NCI-H82 treated with DMSO at 0.1 percent for 48 hours (cell line): Measurements from ENCODE around the gene TPCN2.

Experiments
- DNase-seq: peaks from one replicate; lab custom pipeline; 2025; ENCODE audit not compliant: unreplicated experiment; lab: John Stamatoyannopoulos, UW

Gene TPCN2

DNA sequence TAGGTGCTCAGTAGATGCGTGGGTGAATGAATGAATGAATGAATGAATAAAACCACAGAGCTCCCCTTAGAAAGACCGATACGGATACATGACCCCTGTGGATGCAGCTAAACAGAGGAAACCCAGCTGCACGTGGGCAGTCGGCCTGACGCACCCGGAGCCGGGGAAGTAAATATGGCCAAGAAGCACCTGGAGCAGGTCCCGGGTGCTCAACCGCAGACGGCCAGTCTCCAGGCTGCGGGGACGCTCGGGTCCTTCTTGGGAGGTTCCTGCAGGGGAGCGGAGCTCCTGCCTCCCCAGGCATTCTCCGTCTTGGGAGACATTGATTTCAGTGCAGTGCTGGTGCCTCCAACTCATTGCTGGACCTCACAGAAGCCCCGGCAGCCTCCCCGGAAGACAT, 11.7 kb upstream of the TPCN2 start:
- no peak for DNase-seq

- no peak for DNase-seq
Observed at GRCh38 chr11:69037544-69037943, 11.2 kb upstream of the TPCN2 start.

- no peak for DNase-seq
Observed at GRCh38 chr11:69039501-69039900, 9.2 kb upstream of the TPCN2 start.

- DNase-seq = no peak
Observed at GRCh38 chr11:69040051-69040450, 8.7 kb upstream of the TPCN2 start.

- no peak for DNase-seq
Observed at GRCh38 chr11:69040581-69041260, 8.0 kb upstream of the TPCN2 start.

DNA sequence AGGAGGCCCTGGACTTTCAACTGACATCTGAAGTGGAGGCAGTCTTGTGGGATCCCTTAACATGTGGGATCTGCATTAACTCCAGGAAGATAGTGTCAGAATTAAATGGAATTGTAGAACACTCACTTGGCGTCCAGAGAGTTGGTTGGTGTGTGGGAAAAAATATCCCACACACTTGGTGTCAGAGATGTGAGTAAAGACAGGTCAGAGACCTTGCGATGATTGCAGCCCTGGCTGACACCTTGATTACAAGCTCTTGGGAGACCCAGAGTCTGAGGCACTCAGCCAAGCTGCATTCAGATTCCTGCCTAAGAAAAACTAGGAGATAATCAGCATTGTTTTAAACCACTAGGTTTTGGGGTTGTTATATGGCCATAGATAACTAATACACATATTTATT, 7.2 kb upstream of the TPCN2 start:
- no peak for DNase-seq

- DNase-seq = no peak
Observed at GRCh38 chr11:69044111-69045013, 4.4 kb upstream of the TPCN2 start.

GRCh38 chr11:69048031-69048693, 570 bp upstream of the TPCN2 start:
- no peak for DNase-seq

DNA sequence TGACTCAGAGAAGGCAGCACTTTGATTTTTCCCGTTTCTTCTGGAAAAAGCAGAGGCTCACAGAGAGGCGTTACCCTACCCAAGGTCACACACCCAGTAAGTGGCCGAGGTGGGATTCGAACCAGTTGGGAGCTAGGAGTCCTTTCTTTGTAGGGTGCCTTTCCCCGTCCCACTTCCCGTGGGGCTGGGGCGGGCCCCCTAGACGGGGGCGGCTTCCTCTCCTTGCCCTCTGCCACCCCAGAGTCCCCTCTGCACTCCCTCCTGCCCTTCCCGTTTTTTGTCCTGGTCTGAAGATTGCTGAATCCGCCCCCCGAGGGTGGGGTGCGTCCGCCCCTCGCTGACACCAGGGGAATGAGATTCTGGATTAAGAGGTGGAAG, 747 bp downstream of the TPCN2 start:
- DNase-seq = no peak

DNA sequence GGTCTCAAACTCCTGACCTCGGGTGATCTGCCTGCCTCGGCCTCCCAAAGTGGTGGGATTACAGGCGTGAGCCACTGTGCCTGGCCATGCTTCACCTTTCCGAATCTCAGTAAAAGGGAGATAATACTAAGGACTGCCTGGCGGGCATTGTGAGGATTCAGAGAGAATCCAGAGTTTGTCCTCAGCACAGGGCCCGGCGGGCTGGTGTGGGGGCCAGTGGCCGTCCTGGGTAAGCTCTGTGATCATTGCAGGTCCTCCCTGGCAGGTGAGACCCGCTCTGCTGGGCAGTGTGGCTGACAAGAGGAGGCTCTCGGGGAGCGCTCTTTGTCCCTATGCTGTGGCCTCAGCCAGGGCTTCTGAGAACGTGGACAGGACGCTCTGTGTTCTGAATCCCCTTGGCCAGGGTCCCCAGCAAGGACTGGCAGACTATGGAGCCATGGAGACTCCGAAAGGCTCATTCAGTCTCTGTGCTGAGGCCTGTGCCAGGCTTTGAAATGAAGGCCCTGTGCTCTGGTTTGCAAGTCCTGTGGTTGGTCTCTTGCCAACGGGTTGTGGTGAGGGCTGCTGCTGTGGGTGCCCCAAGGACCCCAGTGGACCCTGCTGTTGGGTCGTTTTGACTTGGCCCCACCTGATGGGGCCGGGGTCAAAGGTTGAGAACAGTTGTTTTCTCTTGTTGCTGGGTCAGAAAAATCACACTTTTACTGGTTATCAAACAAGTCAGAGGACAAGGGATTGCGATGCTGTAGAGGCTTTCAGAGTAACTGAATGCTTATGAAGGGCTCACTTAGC, 2.1 kb downstream of the TPCN2 start:
- no peak for DNase-seq

DNA sequence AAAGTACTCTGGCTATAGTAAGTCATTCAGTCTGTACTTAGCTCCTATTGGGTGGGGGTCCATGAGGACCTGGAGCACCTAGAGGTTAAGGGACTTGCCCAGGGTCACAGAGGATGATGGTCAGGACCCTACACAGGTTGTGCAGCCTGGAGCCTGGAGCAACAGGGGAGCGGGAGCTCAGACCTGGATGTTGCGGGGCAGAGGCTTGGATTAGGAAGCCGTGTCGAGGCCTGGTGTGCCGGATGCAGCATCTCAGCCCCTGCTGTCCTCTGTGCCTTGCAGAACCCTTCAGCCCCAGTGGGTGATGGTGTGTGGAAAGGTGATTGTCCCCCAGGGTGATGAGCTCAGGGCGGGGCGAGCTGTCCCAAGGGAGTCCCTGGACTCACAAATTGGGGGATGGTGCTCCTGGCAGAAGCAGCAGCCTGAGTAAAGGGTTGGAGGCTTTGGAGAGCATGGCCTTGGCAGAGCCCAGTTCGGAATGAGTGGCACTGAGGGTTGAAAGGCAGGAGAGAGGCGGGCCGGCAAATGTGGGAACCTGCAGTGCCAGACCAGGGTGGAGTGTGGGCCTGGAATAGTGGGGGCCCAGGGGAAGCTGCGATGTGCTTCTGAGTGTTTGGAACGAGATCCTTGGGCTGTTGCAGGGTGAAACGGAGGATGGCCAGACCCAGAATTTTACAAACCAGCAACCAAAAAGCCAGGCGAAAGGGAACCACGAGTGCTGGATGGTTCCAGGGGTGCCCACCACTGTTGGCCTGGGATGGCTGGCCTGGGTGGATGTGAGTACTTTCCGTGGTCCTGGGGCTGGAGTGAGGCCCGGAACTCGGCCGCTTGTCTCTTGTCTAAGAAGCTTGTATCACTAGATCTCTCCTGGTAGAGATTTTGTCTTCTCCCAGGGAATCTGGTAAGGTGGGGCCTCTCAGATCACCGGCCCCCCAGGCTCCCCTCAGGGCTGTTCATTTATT, 2.9 kb downstream of the TPCN2 start:
- no peak for DNase-seq

GRCh38 chr11:69052343-69053168, 3.8 kb downstream of the TPCN2 start:
- DNase-seq = no peak

GRCh38 chr11:69053169-69053477, 4.4 kb downstream of the TPCN2 start:
- no peak for DNase-seq

GRCh38 chr11:69053546-69054396, 5.0 kb downstream of the TPCN2 start:
- no peak for DNase-seq

- DNase-seq = no peak
Observed at GRCh38 chr11:69054397-69055211, 5.9 kb downstream of the TPCN2 start.

DNA sequence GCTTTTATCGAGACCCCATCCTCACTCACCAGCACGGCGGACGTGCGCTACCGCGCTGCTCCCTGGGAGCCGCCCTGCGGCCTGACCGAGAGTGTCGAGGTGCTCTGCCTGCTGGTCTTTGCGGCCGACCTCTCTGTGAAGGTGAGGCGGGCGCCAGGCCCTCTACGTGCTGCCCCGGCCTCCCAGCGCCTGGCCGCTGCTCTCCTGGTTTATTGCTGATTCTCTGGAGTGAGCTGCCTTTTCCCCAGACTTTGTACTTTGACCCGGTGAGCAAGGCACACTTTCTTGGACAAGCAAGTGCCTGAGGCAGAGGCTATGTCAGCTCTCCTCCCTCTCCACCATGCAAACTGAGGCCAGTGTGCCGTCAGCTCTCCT, 6.5 kb downstream of the TPCN2 start:
- no peak for DNase-seq

GRCh38 chr11:69055598-69056516, 7.1 kb downstream of the TPCN2 start:
- no peak for DNase-seq
